WTC11 (cell line): Measurements from ENCODE around the gene ZNF506. TPM values are rescaled to one million over a fixed set of nuclear protein-coding genes. Genes with fewer than 3 reads are reported as not detected.
"Not testable (repeated sequence)": the region's sequence is repeated elsewhere in the genome, so short reads cannot be mapped to it uniquely, and the experiment has no call there.

Source experiments
- ATAC-seq: fragments of 200-7000 bp; cut with Tn5 transposase; 2 replicates; pipeline ENCODE4 v1.10.0; 2021; ENCODE audit warnings: mild to moderate bottlenecking, moderate library complexity
- CTCF ChIA-PET: fragments of 300-600 bp; sonication (Branson Sonifier 250); formaldehyde crosslinking; loops from one replicate; lab custom pipeline; 2021; ENCODE audit warnings: antibody characterized with exemption; lab: Charles Lee
- POLR2A ChIA-PET: fragments of 350-600 bp; sonication (Branson Sonifier 250); formaldehyde crosslinking; loops from one replicate; lab custom pipeline; 2021; ENCODE audit warnings: antibody characterized with exemption; lab: Charles Lee
- DNase-seq: peaks from one replicate; pipeline ENCODE4 v3.0.0; 2021; ENCODE audit warnings: low spot score
- H3K27ac Mint-ChIP-seq: 2 replicates; pipeline ENCODE4 v1.8.0; 2021; ENCODE audit warnings: mixed read lengths
- H3K27me3 Mint-ChIP-seq: 2 replicates; pipeline ENCODE4 v1.8.0; 2021; ENCODE audit warnings: low read depth, mild to moderate bottlenecking, moderate library complexity, mixed read lengths
- H3K36me3 Mint-ChIP-seq: 2 replicates; pipeline ENCODE4 v1.8.0; 2021; ENCODE audit warnings: mixed read lengths
- H3K4me1 Mint-ChIP-seq: 2 replicates; pipeline ENCODE4 v1.8.0; 2022; ENCODE audit warnings: mixed read lengths
- H3K4me3 Mint-ChIP-seq: 2 replicates; pipeline ENCODE4 v1.8.0; 2021; ENCODE audit warnings: mild to moderate bottlenecking, moderate library complexity, mixed read lengths
- H3K9me3 Mint-ChIP-seq: 2 replicates; pipeline ENCODE4 v1.8.0; 2021; ENCODE audit warnings: mixed read lengths
- JUN ChIP-seq: sonication (generic); formaldehyde crosslinking; IDR thresholded peaks from 2 replicates; pipeline ENCODE4 v1.8.0; 2023; ENCODE audit warnings: mild to moderate bottlenecking, missing genetic modification reagents
- NFYB ChIP-seq: sonication (generic); formaldehyde crosslinking; conservative IDR thresholded peaks from 2 replicates; pipeline ENCODE4 v1.8.0; 2022; ENCODE audit warnings: low read depth, missing genetic modification reagents
- TCF7 ChIP-seq: sonication (generic); formaldehyde crosslinking; IDR thresholded peaks from 2 replicates; pipeline ENCODE4 v1.8.0; 2022; ENCODE audit warnings: mild to moderate bottlenecking, low read depth, missing genetic modification reagents, moderate library complexity
- TEAD1 ChIP-seq: sonication (generic); formaldehyde crosslinking; IDR thresholded peaks from 2 replicates; pipeline ENCODE4 v1.8.0; 2022; ENCODE audit warnings: mild to moderate bottlenecking, missing genetic modification reagents
- total RNA-seq: library from RNA; stranded (reverse); gene quantifications from 3 replicates; pipeline ENCODE4 v1.2.3, GENCODE V29; 2021
- TF ChIP-seq, protein P1 (sequence below): fragments of 250-450 bp; sonication (Bioruptor Pico); IDR thresholded peaks from 2 replicates; pipeline ENCODE4 v1.9.0; 2021; ENCODE audit warnings: mild to moderate bottlenecking
- TF ChIP-seq, protein P2 (sequence below): fragments of 250-450 bp; sonication (Bioruptor Pico); IDR thresholded peaks from 2 replicates; pipeline ENCODE4 v1.9.0; 2021; ENCODE audit warnings: mild to moderate bottlenecking, borderline replicate concordance
- TF ChIP-seq, protein P3 (sequence below): fragments of 250-450 bp; sonication (Bioruptor Pico); IDR thresholded peaks from 2 replicates; pipeline ENCODE4 v2.1.2; 2022; ENCODE audit warnings: mild to moderate bottlenecking, moderate library complexity
- TF ChIP-seq, protein P4 (sequence below): sonication (generic); formaldehyde crosslinking; IDR thresholded peaks from 2 replicates; pipeline ENCODE4 v1.8.1; 2022; ENCODE audit warnings: mild to moderate bottlenecking, moderate library complexity, missing genetic modification reagents
- TF ChIP-seq, protein P5 (sequence below): sonication (generic); formaldehyde crosslinking; IDR thresholded peaks from 2 replicates; pipeline ENCODE4 v1.8.1; 2023; ENCODE audit warnings: mild to moderate bottlenecking, missing genetic modification reagents, moderate library complexity
- TF ChIP-seq, protein P6 (sequence below): fragments of 250-450 bp; sonication (Bioruptor Pico); conservative IDR thresholded peaks from 2 replicates; pipeline ENCODE4 v1.9.0; 2021; ENCODE audit warnings: mild to moderate bottlenecking

Gene ZNF506
- total RNA-seq, 1 experiment from 2014 or later = 20.8 TPM

DNA sequence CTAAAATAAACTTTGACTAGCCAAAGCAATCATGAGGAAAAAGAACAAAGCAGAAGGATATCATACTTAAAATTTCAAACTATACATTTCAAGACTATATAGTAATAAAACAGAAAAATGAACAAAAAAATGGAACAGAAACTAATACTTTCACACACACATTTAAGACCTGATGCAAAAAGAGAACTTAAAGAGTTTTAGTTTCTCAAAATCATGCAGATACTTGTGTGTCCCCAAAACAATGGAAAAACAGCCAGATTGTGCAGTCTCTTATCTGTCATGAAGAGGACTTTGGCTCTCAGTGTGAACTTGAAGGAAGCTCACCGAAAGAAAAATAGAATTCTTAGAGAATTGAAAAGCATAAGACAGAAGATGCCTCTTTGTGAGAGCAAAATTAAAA, 16.1 kb downstream of the ZNF506 start:
- ATAC-seq (no peak), DNase-seq (no peak)
- ChIA-PET CTCF (no interaction called here), POLR2A (no interaction called here)
- Mint-ChIP-seq H3K4me3 (no peak overlapping the region), H3K4me1 (no peaks in the 10 kb centered on the region), H3K27me3 (no peaks in the 10 kb centered on the region), H3K9me3 (no peaks in the 10 kb centered on the region), H3K27ac (no peak overlapping the region), H3K36me3 (peaks cover 19% of the 10 kb centered on the region)
- TF ChIP-seq TCF7 (CRISPR knock-in tag) = no peak
- TF ChIP-seq, protein P1, sequence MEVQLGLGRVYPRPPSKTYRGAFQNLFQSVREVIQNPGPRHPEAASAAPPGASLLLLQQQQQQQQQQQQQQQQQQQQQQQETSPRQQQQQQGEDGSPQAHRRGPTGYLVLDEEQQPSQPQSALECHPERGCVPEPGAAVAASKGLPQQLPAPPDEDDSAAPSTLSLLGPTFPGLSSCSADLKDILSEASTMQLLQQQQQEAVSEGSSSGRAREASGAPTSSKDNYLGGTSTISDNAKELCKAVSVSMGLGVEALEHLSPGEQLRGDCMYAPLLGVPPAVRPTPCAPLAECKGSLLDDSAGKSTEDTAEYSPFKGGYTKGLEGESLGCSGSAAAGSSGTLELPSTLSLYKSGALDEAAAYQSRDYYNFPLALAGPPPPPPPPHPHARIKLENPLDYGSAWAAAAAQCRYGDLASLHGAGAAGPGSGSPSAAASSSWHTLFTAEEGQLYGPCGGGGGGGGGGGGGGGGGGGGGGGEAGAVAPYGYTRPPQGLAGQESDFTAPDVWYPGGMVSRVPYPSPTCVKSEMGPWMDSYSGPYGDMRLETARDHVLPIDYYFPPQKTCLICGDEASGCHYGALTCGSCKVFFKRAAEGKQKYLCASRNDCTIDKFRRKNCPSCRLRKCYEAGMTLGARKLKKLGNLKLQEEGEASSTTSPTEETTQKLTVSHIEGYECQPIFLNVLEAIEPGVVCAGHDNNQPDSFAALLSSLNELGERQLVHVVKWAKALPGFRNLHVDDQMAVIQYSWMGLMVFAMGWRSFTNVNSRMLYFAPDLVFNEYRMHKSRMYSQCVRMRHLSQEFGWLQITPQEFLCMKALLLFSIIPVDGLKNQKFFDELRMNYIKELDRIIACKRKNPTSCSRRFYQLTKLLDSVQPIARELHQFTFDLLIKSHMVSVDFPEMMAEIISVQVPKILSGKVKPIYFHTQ = no peak

DNA sequence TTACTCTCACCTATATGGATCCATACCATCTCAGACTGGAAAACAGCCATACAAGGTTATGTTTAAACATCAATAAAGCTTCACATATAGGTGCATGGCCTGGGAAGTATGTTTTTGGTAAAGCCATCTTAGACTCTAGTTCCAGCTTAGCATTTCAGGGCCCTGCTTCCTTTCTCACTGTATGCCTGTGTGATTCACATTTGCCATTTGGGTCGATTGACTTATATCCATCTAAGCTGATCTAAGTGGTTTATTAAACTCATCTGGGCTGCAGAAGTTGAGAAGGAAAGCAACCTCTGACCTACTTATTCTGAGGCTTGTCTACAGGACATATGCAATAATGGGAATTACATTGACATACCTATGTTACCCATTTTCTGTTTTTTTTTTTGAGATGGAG, 33.5 kb downstream of the ZNF506 start:
- ATAC-seq = no peak
- no peak overlapping the region for H3K4me3 Mint-ChIP-seq
- DNase-seq = no peak
- H3K27ac Mint-ChIP-seq = no peak overlapping the region
- peaks cover 34% of the 10 kb centered on the region for H3K36me3 Mint-ChIP-seq
- H3K4me1 Mint-ChIP-seq = no peaks in the 10 kb centered on the region
- CTCF ChIA-PET = interaction anchor here (0.6 kb wide), 1 partner anchor 167 kb away, joined by 3 read pairs; no protein-coding TSS in a partner anchor
- TF ChIP-seq, protein P2, sequence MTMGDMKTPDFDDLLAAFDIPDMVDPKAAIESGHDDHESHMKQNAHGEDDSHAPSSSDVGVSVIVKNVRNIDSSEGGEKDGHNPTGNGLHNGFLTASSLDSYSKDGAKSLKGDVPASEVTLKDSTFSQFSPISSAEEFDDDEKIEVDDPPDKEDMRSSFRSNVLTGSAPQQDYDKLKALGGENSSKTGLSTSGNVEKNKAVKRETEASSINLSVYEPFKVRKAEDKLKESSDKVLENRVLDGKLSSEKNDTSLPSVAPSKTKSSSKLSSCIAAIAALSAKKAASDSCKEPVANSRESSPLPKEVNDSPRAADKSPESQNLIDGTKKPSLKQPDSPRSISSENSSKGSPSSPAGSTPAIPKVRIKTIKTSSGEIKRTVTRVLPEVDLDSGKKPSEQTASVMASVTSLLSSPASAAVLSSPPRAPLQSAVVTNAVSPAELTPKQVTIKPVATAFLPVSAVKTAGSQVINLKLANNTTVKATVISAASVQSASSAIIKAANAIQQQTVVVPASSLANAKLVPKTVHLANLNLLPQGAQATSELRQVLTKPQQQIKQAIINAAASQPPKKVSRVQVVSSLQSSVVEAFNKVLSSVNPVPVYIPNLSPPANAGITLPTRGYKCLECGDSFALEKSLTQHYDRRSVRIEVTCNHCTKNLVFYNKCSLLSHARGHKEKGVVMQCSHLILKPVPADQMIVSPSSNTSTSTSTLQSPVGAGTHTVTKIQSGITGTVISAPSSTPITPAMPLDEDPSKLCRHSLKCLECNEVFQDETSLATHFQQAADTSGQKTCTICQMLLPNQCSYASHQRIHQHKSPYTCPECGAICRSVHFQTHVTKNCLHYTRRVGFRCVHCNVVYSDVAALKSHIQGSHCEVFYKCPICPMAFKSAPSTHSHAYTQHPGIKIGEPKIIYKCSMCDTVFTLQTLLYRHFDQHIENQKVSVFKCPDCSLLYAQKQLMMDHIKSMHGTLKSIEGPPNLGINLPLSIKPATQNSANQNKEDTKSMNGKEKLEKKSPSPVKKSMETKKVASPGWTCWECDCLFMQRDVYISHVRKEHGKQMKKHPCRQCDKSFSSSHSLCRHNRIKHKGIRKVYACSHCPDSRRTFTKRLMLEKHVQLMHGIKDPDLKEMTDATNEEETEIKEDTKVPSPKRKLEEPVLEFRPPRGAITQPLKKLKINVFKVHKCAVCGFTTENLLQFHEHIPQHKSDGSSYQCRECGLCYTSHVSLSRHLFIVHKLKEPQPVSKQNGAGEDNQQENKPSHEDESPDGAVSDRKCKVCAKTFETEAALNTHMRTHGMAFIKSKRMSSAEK (CRISPR knock-in tag) = no peak
- TF ChIP-seq, protein P3, sequence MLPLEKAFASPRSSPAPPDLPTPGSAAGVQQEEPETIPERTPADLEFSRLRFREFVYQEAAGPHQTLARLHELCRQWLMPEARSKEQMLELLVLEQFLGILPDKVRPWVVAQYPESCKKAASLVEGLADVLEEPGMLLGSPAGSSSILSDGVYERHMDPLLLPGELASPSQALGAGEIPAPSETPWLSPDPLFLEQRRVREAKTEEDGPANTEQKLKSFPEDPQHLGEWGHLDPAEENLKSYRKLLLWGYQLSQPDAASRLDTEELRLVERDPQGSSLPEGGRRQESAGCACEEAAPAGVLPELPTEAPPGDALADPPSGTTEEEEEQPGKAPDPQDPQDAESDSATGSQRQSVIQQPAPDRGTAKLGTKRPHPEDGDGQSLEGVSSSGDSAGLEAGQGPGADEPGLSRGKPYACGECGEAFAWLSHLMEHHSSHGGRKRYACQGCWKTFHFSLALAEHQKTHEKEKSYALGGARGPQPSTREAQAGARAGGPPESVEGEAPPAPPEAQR (CRISPR knock-in tag) = no peak
- TF ChIP-seq, protein P4, sequence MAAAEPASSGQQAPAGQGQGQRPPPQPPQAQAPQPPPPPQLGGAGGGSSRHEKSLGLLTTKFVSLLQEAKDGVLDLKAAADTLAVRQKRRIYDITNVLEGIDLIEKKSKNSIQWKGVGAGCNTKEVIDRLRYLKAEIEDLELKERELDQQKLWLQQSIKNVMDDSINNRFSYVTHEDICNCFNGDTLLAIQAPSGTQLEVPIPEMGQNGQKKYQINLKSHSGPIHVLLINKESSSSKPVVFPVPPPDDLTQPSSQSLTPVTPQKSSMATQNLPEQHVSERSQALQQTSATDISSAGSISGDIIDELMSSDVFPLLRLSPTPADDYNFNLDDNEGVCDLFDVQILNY (CRISPR knock-in tag) = no peak
- TF ChIP-seq JUN (CRISPR knock-in tag) (no peak), NFYB (CRISPR knock-in tag) (no peak), TEAD1 (CRISPR knock-in tag) (no peak)
- TF ChIP-seq, protein P1 = no peak
- TF ChIP-seq, protein P5, sequence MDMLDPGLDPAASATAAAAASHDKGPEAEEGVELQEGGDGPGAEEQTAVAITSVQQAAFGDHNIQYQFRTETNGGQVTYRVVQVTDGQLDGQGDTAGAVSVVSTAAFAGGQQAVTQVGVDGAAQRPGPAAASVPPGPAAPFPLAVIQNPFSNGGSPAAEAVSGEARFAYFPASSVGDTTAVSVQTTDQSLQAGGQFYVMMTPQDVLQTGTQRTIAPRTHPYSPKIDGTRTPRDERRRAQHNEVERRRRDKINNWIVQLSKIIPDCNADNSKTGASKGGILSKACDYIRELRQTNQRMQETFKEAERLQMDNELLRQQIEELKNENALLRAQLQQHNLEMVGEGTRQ (CRISPR knock-in tag) = no peak
- TF ChIP-seq, protein P6, sequence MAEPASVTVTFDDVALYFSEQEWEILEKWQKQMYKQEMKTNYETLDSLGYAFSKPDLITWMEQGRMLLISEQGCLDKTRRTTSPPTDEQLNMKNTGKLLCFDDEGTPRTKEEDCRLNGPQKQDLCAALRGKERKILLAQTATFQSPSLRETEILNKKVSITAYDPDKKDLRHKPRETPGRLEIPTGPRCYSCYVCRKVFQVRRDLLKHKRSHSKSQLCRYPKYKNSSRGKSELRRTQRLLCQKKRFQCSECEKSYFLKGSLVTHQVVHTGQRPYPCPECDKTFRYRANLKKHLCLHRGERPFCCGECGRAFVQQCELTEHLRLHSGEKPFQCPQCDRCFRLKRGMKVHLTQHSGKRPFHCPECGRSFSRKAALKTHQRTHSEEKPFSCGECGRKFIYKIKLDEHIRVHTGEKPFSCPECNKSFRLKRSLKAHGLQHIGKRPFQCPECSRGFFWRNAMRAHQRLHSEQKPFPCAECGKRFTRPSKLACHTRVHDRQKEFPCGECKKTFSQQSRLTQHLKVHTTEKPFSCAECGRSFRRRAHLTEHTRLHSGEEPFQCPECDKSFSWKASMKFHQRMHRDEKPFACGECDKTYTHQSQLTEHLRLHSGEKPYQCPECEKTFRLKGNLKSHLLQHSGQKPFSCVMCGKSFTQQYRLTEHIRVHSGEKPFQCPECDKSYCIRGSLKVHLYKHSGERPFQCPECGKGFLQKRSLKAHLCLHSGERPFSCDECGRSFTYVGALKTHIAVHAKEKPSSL (CRISPR knock-in tag) = no peak
- TF ChIP-seq, all 79 proteins: peak for 0
- POLR2A ChIA-PET = interaction anchor here (0.8 kb wide), 1 partner anchor 113 kb away, joined by 4 read pairs; no protein-coding TSS in a partner anchor
- H3K27me3 Mint-ChIP-seq = no peaks in the 10 kb centered on the region
- H3K9me3 Mint-ChIP-seq = peaks cover 6% of the 10 kb centered on the region

DNA sequence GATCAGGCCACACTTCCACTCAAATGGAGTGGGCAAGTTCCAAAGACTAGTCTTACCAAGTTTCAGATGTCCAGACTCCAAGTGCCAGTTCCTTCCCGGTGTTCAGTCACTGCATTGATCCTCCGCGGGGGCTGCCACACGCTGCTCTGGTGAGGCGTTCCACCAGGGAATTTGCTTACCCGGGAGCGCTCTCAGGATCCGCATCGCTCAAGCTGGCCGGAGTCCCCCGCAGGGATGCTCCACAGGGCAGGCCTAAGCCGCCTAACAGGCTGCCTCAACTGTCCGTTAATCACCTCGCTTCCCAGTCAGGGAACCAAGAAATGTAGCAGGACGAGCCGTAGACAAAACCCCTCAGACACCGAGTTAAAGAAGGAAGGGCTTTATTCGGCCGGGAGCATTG, 36.1 kb downstream of the ZNF506 start:
- ATAC-seq, H3K4me1 Mint-ChIP-seq, H3K27me3 Mint-ChIP-seq, CTCF ChIA-PET, DNase-seq, H3K27ac Mint-ChIP-seq, H3K9me3 Mint-ChIP-seq, H3K4me3 Mint-ChIP-seq: not testable (repeated sequence)
- POLR2A ChIA-PET = interaction anchor here (0.6 kb wide), 1 partner anchor 81 kb away, joined by 3 read pairs; no protein-coding TSS in a partner anchor
- H3K36me3 Mint-ChIP-seq = peaks cover 21% of the 10 kb centered on the region
